IMR-90 (cell line): Measurements from ENCODE around the gene ISG20L2. TPM values are rescaled to one million over a fixed set of nuclear protein-coding genes. Genes with fewer than 3 reads are reported as not detected.

Experiments used
- ATAC-seq: fragments of 200-7000 bp; cut with Tn5 transposase; 2 replicates; pipeline ENCODE4 v1.9.1; 2020; ENCODE audit warnings: low read depth, mild to moderate bottlenecking, moderate library complexity
- BruUV-seq: library from RNA; stranded (reverse); fragments of 400-500 nt; replicated peaks from 2 replicates; lab custom pipeline; 2021; lab: Mats Ljungman, UMichigan
- CTCF ChIA-PET: fragments of 300-600 bp; formaldehyde crosslinking; extraction: SDS; loops from one replicate; lab custom pipeline; 2021; ENCODE audit warnings: antibody characterized with exemption; lab: Yijun Ruan, JAX
- POLR2A ChIA-PET: fragments of 300-600 bp; sonication (Branson Sonifier 250); formaldehyde crosslinking; loops from one replicate; lab custom pipeline; 2022; ENCODE audit warnings: antibody characterized with exemption; ENCODE audit not compliant: unreplicated experiment; lab: Charles Lee
- DNase-seq: peaks from one replicate; pipeline ENCODE4 v3.0.0; 2013
- H2AFZ ChIP-seq: replicated peaks from 2 replicates; pipeline ENCODE3; 2013; ENCODE audit warnings: low read length, mild to moderate bottlenecking; ENCODE audit not compliant: poor library complexity
- H2AK5ac ChIP-seq: 2 replicates; pipeline ENCODE4 v1.6.1; 2013; ENCODE audit warnings: low read depth, low read length, inconsistent platforms
- H2AK9ac ChIP-seq: replicated peaks from 2 replicates; pipeline ENCODE3; 2013; ENCODE audit warnings: mild to moderate bottlenecking, low read depth, low read length, moderate library complexity; ENCODE audit not compliant: poor library complexity
- H2BK120ac ChIP-seq: 2 replicates; pipeline ENCODE4 v1.6.1; 2013; ENCODE audit warnings: low read depth, low read length, inconsistent platforms
- H2BK15ac ChIP-seq: 3 replicates; pipeline ENCODE4 v1.6.1; 2013; ENCODE audit warnings: low read depth, low read length, inconsistent platforms
- H2BK20ac ChIP-seq: 2 replicates; pipeline ENCODE4 v1.6.1; 2013; ENCODE audit warnings: low read depth, mild to moderate bottlenecking, inconsistent platforms, low read length, moderate library complexity
- H2BK5ac ChIP-seq: 2 replicates; pipeline ENCODE4 v1.6.1; 2013; ENCODE audit warnings: mild to moderate bottlenecking, low read depth, low read length, inconsistent platforms; ENCODE audit not compliant: poor library complexity, severe bottlenecking
- H3K14ac ChIP-seq: replicated peaks from 2 replicates; pipeline ENCODE4 v1.6.1; 2013; ENCODE audit warnings: low read depth, low read length, inconsistent platforms
- H3K18ac ChIP-seq: 2 replicates; pipeline ENCODE4 v1.6.1; 2013; ENCODE audit warnings: low read depth, low read length, control low read depth
- H3K23ac ChIP-seq: 2 replicates; pipeline ENCODE4 v1.6.1; 2013; ENCODE audit warnings: low read depth, low read length, inconsistent platforms
- H3K27ac ChIP-seq: 2 replicates; pipeline ENCODE4 v1.5.1; 2013; ENCODE audit warnings: mild to moderate bottlenecking, control low read depth, low read length; ENCODE audit not compliant: insufficient read depth
- H3K27me3 ChIP-seq: 2 replicates; pipeline ENCODE4 v1.6.1; 2013; ENCODE audit warnings: low read length; ENCODE audit not compliant: control insufficient read depth, insufficient read depth
- H3K36me3 ChIP-seq: 2 replicates; pipeline ENCODE4 v1.6.1; 2013; ENCODE audit warnings: low read length, mixed read lengths; ENCODE audit not compliant: control insufficient read depth, insufficient read depth
- H3K4ac ChIP-seq: 2 replicates; pipeline ENCODE4 v1.6.1; 2013; ENCODE audit warnings: low read depth, low read length, inconsistent platforms
- H3K4me1 ChIP-seq: 2 replicates; pipeline ENCODE4 v1.6.1; 2013; ENCODE audit warnings: low read length, mixed read lengths; ENCODE audit not compliant: control insufficient read depth, insufficient read depth
- H3K4me2 ChIP-seq: 2 replicates; pipeline ENCODE4 v1.6.1; 2013; ENCODE audit warnings: low read depth, mild to moderate bottlenecking, control low read depth, low read length, moderate library complexity
- H3K4me3 ChIP-seq: 2 replicates; pipeline ENCODE4 v1.5.1; 2013; ENCODE audit warnings: low read depth, mild to moderate bottlenecking, control low read depth, low read length, moderate library complexity; ENCODE audit not compliant: insufficient read depth
- H3K56ac ChIP-seq: 2 replicates; pipeline ENCODE4 v1.6.1; 2013; ENCODE audit warnings: low read length, inconsistent platforms; ENCODE audit not compliant: insufficient read depth; ENCODE audit errors: extremely low read depth
- H3K79me1 ChIP-seq, 2 experiments: 2 replicates each; pipeline ENCODE4 v1.6.1; 2013; ENCODE audit warnings: low read length in 2 of 2, inconsistent platforms in 1 of 2, low read depth in 1 of 2
- H3K9ac ChIP-seq: 2 replicates; pipeline ENCODE4 v1.6.1; 2013; ENCODE audit warnings: low read depth, low read length, control low read depth
- H3K9me1 ChIP-seq: 2 replicates; pipeline ENCODE4 v1.6.1; 2013; ENCODE audit warnings: low read length, inconsistent platforms; ENCODE audit not compliant: insufficient read depth
- H3K9me3 ChIP-seq: 2 replicates; pipeline ENCODE4 v1.6.1; 2013; ENCODE audit warnings: low read length; ENCODE audit not compliant: control insufficient read depth, insufficient read depth
- H4K20me1 ChIP-seq: 2 replicates; pipeline ENCODE4 v1.6.1; 2013; ENCODE audit warnings: low read length, inconsistent platforms; ENCODE audit not compliant: insufficient read depth
- H4K5ac ChIP-seq: 2 replicates; pipeline ENCODE4 v1.6.1; 2013; ENCODE audit warnings: mild to moderate bottlenecking, low read depth, low read length, control low read depth
- H4K8ac ChIP-seq, 2 experiments: 2 replicates each; pipeline ENCODE4 v1.6.1; 2013; ENCODE audit warnings: low read depth in 2 of 2, low read length in 2 of 2, control low read depth in 1 of 2, inconsistent platforms in 1 of 2
- H4K91ac ChIP-seq: 2 replicates; pipeline ENCODE4 v1.6.1; 2013; ENCODE audit warnings: low read depth, low read length, inconsistent platforms; ENCODE audit not compliant: insufficient read depth
- FOS ChIP-seq: fragments of 150-350 bp; IDR thresholded peaks from 2 replicates; pipeline ENCODE4 v1.6.1; 2016; ENCODE audit warnings: low read depth, low read length
- MAZ ChIP-seq: IDR thresholded peaks from 2 replicates; pipeline ENCODE4 v1.6.1; 2012; ENCODE audit warnings: low read depth, mild to moderate bottlenecking, low read length, improper control_type of control experiment, moderate library complexity, borderline replicate concordance
- WGBS, 2 experiments: methylation state at CpG; one replicate each; pipeline versions ENCODE4 v1.1.5 to v1.1.7; 2013; ENCODE audit warnings: missing lambda C conversion rate in 2 of 2; ENCODE audit not compliant: insufficient read length in 1 of 2; ENCODE audit errors: extremely low coverage in 2 of 2; 5-methylcytosine and 5-hydroxymethylcytosine counted together
- dilution Hi-C: fragments of 300-500 bp; cut with HindIII; formaldehyde crosslinking; loops from one replicate; pipeline ENCODE4 v1.14.3; 2018; ENCODE audit warnings: low sequenced_read_pairs; ENCODE audit not compliant: unreplicated experiment
- in situ Hi-C: fragments of 300-500 bp; cut with MboI; formaldehyde crosslinking; loops from 3 replicates; pipeline ENCODE4 v1.14.3; 2019; ENCODE audit warnings: low sequenced_read_pairs, inconsistent platforms, mixed read lengths
- intact Hi-C: fragments of 100-400 bp; cut with micrococcal nuclease; formaldehyde crosslinking; loops from 2 replicates; pipeline ENCODE4 v1.10.0; 2022
- polyA plus RNA-seq, 3 experiments: library from polyadenylated mRNA; depleted of rRNA; stranded (reverse); fragments of >200 nt; gene quantifications; 2 replicates each; pipeline ENCODE4 v1.2.3, GENCODE V29; 2012; ENCODE audit warnings: low replicate concordance in 1 of 3
- total RNA-seq: library from RNA; depleted of rRNA; stranded (reverse); fragments of >200 nt; gene quantifications from 2 replicates; pipeline ENCODE4 v1.2.3, GENCODE V29; 2012

The ISG20L2 gene
- total and polyA plus RNA-seq, 2 of the 4 experiments (the other 2 are of a cell fraction) = 17.0 to 27.3 TPM

GRCh38 chr1:156709031-156709430, 19.5 kb downstream of the ISG20L2 start:
- Histone ChIP-seq H3K4ac (no peak overlapping the region), H3K27me3 (peaks cover 5% of the 10 kb centered on the region), H2AK5ac (no peak overlapping the region), H4K20me1 (no peaks in the 10 kb centered on the region), H2BK20ac (no peak overlapping the region), H3K23ac (no peak overlapping the region), H3K4me3 (no peak overlapping the region), H3K79me1 (no peaks in the 10 kb centered on the region), H3K14ac (no peak overlapping the region), H2AK9ac (no peak overlapping the region), H3K4me1 (peaks cover 52% of the 10 kb centered on the region), H3K4me2 (no peak overlapping the region), H3K36me3 (no peaks in the 10 kb centered on the region), H2AFZ (no peak overlapping the region), H3K56ac (no peak overlapping the region), H3K9me3 (no peaks in the 10 kb centered on the region), H2BK120ac (no peak overlapping the region), H3K9ac (no peak overlapping the region), H2BK15ac (no peak overlapping the region), H2BK5ac (no peak overlapping the region), H3K27ac (no peak overlapping the region), H4K5ac (no peak overlapping the region), H3K18ac (no peak overlapping the region), H4K91ac (no peak overlapping the region), H3K9me1 (peaks cover 3% of the 10 kb centered on the region; the same call in 1 of the 2 replicates), H4K8ac (no peak overlapping the region)
- TF ChIP-seq FOS = no peak
- TF ChIP-seq MAZ = no peak
- ATAC-seq = no peak
- in situ Hi-C loops (no loop called here), intact Hi-C loops (loop anchor here (2.0 kb wide), 1 partner anchor 16 kb away; no protein-coding TSS in a partner anchor), dilution Hi-C loops (no loop called here)
- ChIA-PET POLR2A (no interaction called here), CTCF (interaction anchor here (6.9 kb wide), 1 partner anchor 19 kb away, joined by 54 read pairs; no protein-coding TSS in a partner anchor)
- no TSS peak for BruUV-seq
- DNase-seq = no peak
- no CpG with 5 or more reads among the region's 4 CpGs for WGBS, 2 experiments
